HG02973 (cell line): Measurements from ENCODE around the gene SPRR1A.

Experiments
- ATAC-seq: cut with Tn5 transposase; IDR thresholded peaks from one replicate; pipeline ENCODE4 v1.9.1; 2021; ENCODE audit warnings: moderate library complexity; ENCODE audit not compliant: unreplicated experiment

The SPRR1A gene

DNA sequence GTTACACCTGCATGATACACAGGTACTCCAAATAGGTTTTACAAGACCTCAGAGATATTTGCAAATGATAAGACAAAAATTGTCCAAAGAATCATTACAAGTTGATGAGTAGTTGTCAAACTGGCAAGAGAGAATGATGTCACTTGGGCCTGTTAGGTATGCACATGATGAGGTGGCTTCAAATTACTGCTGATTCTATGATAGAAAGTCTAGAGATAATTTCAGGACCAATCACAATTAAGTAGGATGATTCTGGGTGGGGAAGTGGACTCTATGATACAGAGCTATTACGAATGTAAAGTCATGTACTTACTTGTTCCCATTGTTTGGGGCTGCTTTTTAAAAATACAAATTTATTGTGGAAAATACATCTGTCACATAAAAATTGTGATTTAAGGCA, 41.9 kb downstream of the SPRR1A start:
- no peak for ATAC-seq

DNA sequence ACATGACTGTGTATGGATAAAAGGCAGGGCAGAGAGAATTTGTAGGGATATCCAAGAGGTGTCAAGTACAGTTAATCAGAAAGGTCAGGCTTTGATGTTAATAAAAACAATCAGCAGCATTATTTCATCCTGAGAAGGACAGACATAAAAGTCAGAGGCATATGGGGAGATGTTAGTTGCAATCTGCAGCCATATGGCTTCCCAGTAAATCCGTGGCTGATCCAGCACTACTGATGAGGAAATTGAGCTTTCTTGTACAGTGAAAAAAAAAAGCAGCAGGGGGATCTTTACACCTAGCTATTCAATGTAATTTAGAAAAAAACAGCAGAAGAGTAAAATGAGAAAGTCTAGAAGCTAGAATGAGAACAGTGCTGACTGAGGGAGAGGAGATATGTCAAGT, 44.9 kb downstream of the SPRR1A start:
- no peak for ATAC-seq

DNA sequence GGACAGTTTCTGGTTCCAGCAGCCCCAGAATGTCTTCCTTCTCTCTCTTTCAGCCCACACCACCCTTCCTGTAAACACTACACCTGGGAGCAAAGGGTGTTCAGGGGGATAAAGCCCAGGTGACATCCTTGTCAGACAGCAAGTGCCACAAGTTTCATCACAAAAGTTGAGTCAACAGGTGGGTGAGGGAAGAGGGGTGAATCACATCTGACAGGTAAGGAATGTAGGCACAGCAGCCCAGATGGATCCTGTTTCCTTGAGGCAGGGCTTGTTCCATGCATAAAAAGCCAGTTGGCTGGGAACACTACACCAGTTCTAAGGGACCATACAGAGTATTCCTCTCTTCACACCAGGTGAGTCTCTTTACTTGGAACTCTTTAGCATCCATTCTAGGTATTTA, 47.0 kb downstream of the SPRR1A start, which contains the start of gene SPRR1B:
SPRR1B (plus strand) TSS at position 309 of the 400 bp plus-strand sequence. CDS start 1,143 bp downstream, outside the sequence.
- no peak for ATAC-seq

DNA sequence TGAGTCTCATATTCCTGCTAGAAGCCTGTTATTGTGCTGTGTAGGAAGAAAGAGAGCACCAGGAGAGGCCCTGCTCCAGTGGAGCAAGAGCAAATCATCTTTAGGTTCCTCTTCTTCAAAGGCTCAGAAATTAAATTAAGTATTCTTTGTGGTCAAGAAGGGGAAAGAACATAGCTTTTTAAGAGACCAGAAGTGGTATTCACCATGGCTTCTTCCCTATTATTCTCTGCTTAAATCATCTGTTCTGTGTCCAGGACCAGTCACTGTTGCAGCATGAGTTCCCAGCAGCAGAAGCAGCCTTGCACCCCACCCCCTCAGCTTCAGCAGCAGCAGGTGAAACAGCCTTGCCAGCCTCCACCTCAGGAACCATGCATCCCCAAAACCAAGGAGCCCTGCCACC, 48.2 kb downstream of the SPRR1A start:
- no peak for ATAC-seq

DNA sequence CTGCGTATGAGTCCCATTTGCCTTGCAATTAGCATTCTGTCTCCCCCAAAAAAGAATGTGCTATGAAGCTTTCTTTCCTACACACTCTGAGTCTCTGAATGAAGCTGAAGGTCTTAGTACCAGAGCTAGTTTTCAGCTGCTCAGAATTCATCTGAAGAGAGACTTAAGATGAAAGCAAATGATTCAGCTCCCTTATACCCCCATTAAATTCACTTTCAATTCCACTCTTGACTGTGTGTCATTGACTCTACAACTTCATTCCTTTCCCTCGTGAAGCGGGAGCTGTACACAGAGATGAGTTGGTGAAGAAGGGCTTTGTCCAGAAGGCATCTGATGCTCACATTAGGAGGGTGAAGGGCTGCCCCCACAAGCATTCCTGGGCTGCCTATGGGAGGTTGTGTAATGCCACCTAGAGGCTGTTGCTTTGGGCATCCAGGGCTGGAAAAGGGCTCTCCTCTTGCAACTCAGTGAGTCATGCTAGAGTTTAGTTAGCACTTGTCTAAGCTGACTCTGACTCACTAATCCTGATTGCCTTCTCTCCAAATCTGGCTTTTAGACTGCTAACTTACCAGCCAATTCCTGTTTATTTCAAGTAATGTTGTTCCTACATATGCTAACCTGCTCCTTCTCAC, 48.9 kb downstream of the SPRR1A start:
- no peak for ATAC-seq

DNA sequence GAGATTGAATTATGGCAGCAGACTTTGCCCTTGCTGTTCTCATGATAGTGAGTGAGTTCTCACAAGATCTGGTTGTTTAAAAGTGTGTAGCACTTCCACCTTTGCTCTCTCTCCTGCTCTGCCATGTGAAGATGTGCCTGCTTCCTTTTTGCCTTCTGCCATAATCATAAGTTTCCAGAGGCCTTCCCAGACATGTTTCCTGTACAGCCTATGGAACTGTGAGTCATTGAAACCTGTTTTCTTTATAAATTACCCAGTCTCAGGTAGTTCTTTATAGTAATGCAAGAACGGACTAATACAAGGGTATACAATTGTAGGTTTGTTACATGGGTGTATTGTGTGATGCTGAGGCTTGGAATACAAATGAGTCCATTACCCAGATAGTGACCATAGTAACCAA, 51.3 kb downstream of the SPRR1A start:
- ATAC-seq, result no peak
